Measurements from ENCODE around the gene VIPR2.

The VIPR2 gene

DNA sequence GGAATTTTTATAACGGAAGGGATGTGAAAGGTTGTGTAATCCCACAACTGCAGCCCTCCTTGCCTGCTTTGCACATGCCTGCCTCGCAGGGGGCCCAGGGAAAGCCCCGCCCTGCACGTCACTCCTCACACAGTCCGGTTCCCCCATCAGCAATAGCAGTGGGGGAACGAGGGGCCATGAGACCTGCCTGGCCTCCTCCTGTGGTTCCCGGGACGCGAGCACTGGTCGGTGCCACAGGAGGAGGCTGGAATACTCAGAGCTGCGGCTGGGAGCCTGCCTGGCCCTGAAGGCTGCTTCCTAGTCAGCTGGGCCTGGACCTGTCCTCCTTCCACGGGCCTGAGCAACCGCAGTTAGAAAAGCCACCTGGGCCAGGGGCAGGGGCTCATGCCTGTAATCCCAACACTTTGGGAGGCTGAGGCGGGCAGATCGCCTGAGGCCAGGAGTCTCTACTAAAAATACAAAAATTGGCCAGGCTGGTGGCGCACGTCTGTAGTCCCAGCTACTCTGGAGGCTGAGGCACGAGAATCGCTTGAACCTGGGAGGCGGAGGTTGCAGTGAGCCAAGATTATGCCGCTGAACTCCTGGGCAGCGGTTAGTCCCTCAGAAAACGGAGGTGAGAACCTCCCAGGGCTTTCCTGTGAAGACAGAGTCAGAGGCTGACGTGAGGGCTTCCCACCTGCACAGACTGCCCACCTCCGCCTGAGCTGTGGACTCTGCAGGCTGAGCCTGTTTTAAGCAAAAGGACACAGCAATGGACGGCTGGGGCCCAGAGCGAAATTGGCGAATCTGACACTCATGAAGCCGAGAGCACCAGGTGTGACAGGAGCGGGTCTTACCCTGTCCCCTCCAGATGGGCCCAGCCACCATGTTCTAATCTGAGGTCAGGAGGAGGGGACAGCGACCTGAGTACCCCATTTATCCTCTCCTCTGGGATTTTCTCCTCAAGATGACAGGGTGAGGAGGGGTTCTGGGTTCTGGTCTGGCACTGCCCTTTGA is 52.9 kb downstream of the VIPR2 start:
- TF ChIP-seq, protein P1, sequence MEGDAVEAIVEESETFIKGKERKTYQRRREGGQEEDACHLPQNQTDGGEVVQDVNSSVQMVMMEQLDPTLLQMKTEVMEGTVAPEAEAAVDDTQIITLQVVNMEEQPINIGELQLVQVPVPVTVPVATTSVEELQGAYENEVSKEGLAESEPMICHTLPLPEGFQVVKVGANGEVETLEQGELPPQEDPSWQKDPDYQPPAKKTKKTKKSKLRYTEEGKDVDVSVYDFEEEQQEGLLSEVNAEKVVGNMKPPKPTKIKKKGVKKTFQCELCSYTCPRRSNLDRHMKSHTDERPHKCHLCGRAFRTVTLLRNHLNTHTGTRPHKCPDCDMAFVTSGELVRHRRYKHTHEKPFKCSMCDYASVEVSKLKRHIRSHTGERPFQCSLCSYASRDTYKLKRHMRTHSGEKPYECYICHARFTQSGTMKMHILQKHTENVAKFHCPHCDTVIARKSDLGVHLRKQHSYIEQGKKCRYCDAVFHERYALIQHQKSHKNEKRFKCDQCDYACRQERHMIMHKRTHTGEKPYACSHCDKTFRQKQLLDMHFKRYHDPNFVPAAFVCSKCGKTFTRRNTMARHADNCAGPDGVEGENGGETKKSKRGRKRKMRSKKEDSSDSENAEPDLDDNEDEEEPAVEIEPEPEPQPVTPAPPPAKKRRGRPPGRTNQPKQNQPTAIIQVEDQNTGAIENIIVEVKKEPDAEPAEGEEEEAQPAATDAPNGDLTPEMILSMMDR (IDR thresholded peaks at IDR 0.05), result no peak
- H3K4me1 ChIP-seq (ENCODE audit: control insufficient read depth in 1 of 2, insufficient read depth in 1 of 2, low read depth in 1 of 2, low read length in 1 of 2), result no peaks in the 10 kb centered on the region
- H3K4me3 ChIP-seq (ENCODE audit: low read depth in 1 of 2, low read length in 1 of 2), result no peak overlapping the region
- H3K9me3 ChIP-seq, result no peaks in the 10 kb centered on the region
- H3K36me3 ChIP-seq, result no peaks in the 10 kb centered on the region
- no peak overlapping the region for H3K27ac ChIP-seq
- H3K27me3 ChIP-seq, result no peaks in the 10 kb centered on the region

DNA sequence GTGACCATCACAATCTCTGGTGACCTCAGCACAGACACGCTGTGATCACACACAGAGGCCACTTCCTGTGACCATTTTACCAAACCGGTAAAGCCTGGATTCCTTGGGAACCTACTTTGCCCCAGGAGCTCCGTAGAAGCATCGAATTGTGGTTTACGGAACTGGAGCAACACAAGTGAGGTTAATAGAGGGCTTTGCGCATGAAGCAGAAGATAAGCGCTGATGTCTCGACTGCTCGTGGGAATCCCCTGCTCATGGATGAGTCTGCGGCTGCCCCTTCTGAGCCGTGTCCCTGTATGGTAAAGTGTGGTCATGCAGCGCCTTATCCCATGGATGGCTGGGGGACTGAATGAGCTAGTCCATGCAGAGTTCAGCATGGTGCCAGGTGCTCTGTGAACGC is 53.6 kb downstream of the VIPR2 start:
- no peaks in the 10 kb centered on the region for H3K4me1 ChIP-seq (ENCODE audit: control insufficient read depth in 1 of 2, insufficient read depth in 1 of 2, low read depth in 1 of 2, low read length in 1 of 2)
- no peak overlapping the region for H3K4me3 ChIP-seq (ENCODE audit: low read depth in 1 of 2, low read length in 1 of 2)
- H3K27ac ChIP-seq, result no peak overlapping the region
- no peaks in the 10 kb centered on the region for H3K27me3 ChIP-seq
- H3K9me3 ChIP-seq, result no peaks in the 10 kb centered on the region
- H3K36me3 ChIP-seq, result no peaks in the 10 kb centered on the region
- TF ChIP-seq, protein P1 (IDR thresholded peaks at IDR 0.05), result no peak

DNA sequence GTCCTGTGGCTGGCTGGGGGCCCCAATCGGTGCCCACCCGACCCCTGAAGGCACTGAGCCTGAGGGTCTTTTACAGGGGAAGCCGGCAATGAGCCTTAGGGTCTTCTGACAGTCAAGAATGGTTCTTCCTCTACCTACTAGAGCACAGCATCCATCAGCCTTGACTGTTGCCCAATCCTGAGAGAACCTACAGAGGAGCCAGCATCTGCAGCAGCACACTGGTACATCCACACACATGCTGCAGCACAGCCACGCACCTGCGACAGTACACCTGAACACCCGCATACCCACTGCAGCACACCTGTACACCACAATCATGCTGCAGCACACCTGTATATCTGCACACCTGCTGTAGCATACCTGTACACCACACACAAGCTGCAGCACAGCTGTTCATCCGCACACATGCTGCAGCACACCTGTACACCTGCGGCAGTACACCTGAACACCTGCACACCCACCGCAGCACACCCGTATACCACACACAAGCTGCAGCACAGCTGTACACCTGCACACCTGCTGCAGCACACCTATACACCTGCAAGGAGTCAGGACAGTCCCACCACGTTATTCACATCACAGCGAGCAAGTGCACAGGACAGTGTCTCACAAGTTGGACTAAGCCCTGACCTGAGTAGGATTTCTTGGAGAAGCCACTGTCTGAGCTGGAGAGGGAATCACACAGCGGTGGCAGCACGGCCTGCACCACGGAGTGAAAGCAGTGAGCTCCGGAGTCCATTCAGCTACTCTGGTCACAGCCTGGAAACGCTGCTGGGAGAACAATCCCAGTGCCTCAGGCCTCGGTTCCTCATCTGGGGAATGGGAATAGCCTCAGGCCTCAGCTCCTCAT is 56.4 kb downstream of the VIPR2 start:
- no peak overlapping the region for H3K4me3 ChIP-seq (ENCODE audit: low read depth in 1 of 2, low read length in 1 of 2)
- no peak overlapping the region for H3K27ac ChIP-seq
- TF ChIP-seq, protein P1 (IDR thresholded peaks at IDR 0.05), result no peak

DNA sequence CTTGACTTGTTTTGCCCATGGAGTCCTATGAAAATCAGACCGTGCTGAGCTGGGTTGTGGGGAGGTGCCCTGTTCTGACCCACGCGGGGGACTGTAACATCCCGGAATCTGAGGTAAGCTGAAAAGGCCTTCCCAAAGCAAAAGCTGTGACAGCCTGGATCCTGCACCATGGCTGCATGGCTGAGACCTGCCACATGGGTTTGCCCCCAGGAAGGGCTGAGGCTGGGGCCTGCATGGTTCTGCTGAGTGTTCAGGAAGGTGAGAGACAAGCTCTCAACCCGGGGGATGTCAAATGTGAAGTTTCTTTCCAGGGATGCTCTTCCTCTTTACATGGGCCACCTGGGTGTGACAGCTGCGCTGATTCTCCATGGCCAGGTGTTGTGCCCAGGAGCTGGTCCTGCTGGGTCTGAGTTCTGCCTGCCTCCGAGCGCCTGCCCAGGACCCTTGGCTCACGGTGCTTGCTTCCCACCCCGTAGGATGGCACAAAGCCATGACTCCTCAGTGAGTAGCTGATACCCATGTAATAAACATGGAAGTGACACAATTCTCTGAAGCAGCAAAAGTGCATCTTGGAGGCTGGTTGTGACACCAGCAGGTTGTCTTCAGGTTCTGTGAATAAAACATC is 58.3 kb downstream of the VIPR2 start:
- H3K27me3 ChIP-seq, result no peaks in the 10 kb centered on the region
- no peaks in the 10 kb centered on the region for H3K9me3 ChIP-seq
- H3K4me3 ChIP-seq (ENCODE audit: low read depth in 1 of 2, low read length in 1 of 2), result no peak overlapping the region
- H3K36me3 ChIP-seq, result no peaks in the 10 kb centered on the region
- TF ChIP-seq, protein P1 (IDR thresholded peaks at IDR 0.05), result no peak
- H3K27ac ChIP-seq, result no peak overlapping the region
- H3K4me1 ChIP-seq (ENCODE audit: control insufficient read depth in 1 of 2, insufficient read depth in 1 of 2, low read depth in 1 of 2, low read length in 1 of 2), result no peaks in the 10 kb centered on the region

More for the DNA sequence above, 56.4 kb downstream of the VIPR2 start:
- no peaks in the 10 kb centered on the region for H3K4me1 ChIP-seq (ENCODE audit: control insufficient read depth in 1 of 2, insufficient read depth in 1 of 2, low read depth in 1 of 2, low read length in 1 of 2)
- no peaks in the 10 kb centered on the region for H3K36me3 ChIP-seq
- no peaks in the 10 kb centered on the region for H3K9me3 ChIP-seq
- H3K27me3 ChIP-seq, result no peaks in the 10 kb centered on the region

DNA sequence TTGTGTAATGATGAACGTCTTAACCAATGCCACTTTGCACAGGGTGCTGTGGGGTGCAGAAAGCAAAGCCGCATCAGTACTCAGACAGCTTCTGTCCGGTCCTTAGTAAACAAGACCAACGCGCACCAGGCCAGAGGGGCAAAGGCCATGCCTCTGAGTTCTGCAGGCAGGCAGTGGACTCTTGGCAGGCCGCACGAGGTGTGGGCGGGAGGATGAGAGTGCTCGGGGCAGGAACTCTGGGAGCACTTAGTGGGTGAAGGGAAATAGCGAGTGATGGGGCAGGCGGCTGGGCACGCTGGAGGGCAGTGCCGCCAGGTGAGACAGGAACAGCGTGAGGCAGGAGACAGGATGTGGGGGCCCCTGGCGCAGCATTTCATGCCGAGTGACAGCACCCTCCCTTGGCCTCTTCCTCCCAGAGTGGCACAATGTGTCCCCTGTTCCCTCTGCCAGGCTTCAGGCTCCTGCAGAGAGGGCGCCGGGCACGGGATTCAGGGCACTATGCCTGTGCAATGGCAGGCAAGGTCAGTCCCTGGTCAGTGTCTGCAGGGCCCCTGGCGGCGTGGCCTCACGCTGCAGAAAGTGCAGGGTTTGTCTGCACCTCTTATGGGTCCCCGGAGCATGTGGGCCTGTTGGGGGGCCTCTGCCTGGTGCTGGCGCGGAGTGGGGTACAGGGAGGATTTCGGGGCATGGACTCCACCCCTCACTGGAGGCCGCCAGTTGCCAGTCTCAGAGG is 60.4 kb downstream of the VIPR2 start:
- TF ChIP-seq, protein P1 (IDR thresholded peaks at IDR 0.05), result no peak
- no peaks in the 10 kb centered on the region for H3K4me1 ChIP-seq (ENCODE audit: control insufficient read depth in 1 of 2, insufficient read depth in 1 of 2, low read depth in 1 of 2, low read length in 1 of 2)
- H3K4me3 ChIP-seq (ENCODE audit: low read depth in 1 of 2, low read length in 1 of 2), result no peak overlapping the region
- H3K27ac ChIP-seq, result no peak overlapping the region
- no peaks in the 10 kb centered on the region for H3K36me3 ChIP-seq
- no peaks in the 10 kb centered on the region for H3K9me3 ChIP-seq
- H3K27me3 ChIP-seq, result no peaks in the 10 kb centered on the region

Data from neutrophil (primary cell).